ENCODE measurements around the gene GJD2. TPM values are rescaled to one million over a fixed set of nuclear protein-coding genes. Genes with fewer than 3 reads are reported as not detected.

The GJD2 gene
- total and polyA plus RNA-seq, 4 donors: not detected

GRCh38 chr15:34772312-34772711 lies 17.5 kb upstream of the GJD2 start:
- Histone ChIP-seq H3K4me3 (ENCODE audit: low read depth in 1 of 3, low read length in 3 of 3) (no peak overlapping the region), H3K27me3 (ENCODE audit: control insufficient read depth in 4 of 4, insufficient read depth in 4 of 4, low read length in 3 of 4) (no peaks in the 10 kb centered on the region), H3K9ac (ENCODE audit: low read depth in 1 of 2, low read length in 2 of 2) (no peak overlapping the region), H3K4me1 (ENCODE audit: control insufficient read depth in 4 of 4, insufficient read depth in 4 of 4, low read length in 3 of 4) (no peaks in the 10 kb centered on the region), H3K9me3 (ENCODE audit: control insufficient read depth in 4 of 4, low read length in 3 of 4) (no peaks in the 10 kb centered on the region), H3K27ac (ENCODE audit: low read depth in 1 of 2, low read length in 2 of 2) (no peak overlapping the region), H3K36me3 (ENCODE audit: control insufficient read depth in 4 of 4, insufficient read depth in 3 of 4, low read depth in 1 of 4, low read length in 3 of 4) (no peaks in the 10 kb centered on the region)
- TF ChIP-seq JUND (IDR thresholded peaks at IDR 0.05): no peak
- TF ChIP-seq ATF3 (IDR thresholded peaks at IDR 0.05): no peak
- TF ChIP-seq RXRA (IDR thresholded peaks at IDR 0.05): no peak
- TF ChIP-seq FOXA2 (IDR thresholded peaks at IDR 0.05): no peak
- TF ChIP-seq YY1 (IDR thresholded peaks at IDR 0.05): no peak
- no peak for DNase-seq (ENCODE audit: low spot score)
- WGBS: 75% methylated on average over 2 of the region's 2 CpGs

DNA sequence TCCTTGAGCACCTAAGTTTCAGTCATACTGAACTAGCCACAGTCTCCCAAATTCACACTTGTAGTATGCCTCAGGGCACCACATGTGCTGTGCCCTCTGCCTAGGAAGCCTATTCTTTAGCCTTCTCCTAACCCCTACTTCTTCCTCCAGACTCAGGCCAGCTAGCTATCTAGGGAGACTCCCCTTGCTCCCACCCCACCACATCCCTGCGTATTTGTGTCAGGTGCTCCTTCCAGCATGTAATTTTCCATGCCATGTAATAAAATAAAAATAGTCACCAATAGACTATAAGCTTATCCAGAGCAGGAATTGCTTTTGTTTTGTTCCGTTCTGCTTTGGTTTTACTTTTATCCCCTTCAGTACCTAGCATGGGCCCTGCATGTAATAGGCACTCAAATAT lies 14.9 kb upstream of the GJD2 start:
- Histone ChIP-seq H3K36me3 (ENCODE audit: control insufficient read depth in 4 of 4, insufficient read depth in 3 of 4, low read depth in 1 of 4, low read length in 3 of 4) (no peaks in the 10 kb centered on the region), H3K27ac (ENCODE audit: low read depth in 1 of 2, low read length in 2 of 2) (no peak overlapping the region), H3K9ac (ENCODE audit: low read depth in 1 of 2, low read length in 2 of 2) (no peak overlapping the region), H3K4me1 (ENCODE audit: control insufficient read depth in 4 of 4, insufficient read depth in 4 of 4, low read length in 3 of 4) (no peaks in the 10 kb centered on the region), H3K9me3 (ENCODE audit: control insufficient read depth in 4 of 4, low read length in 3 of 4) (no peaks in the 10 kb centered on the region), H3K27me3 (ENCODE audit: control insufficient read depth in 4 of 4, insufficient read depth in 4 of 4, low read length in 3 of 4) (no peaks in the 10 kb centered on the region), H3K4me3 (ENCODE audit: low read depth in 1 of 3, low read length in 3 of 3) (no peak overlapping the region)
- DNase-seq (ENCODE audit: low spot score): no peak
- TF ChIP-seq YY1 (IDR thresholded peaks at IDR 0.05): no peak
- TF ChIP-seq TAF1 (conservative IDR thresholded peaks at IDR 0.05): no peak
- WGBS: 90% methylated on average over 2 of the region's 2 CpGs

- no peak for TF ChIP-seq YY1 (IDR thresholded peaks at IDR 0.05)
- TF ChIP-seq GABPA (IDR thresholded peaks at IDR 0.05 in 1 of 2, conservative IDR thresholded peaks at IDR 0.05 in 1 of 2): no peak
- no peak for TF ChIP-seq JUND (IDR thresholded peaks at IDR 0.05)
- no peak for TF ChIP-seq SP1 (IDR thresholded peaks at IDR 0.05)
- TF ChIP-seq, protein P1, sequence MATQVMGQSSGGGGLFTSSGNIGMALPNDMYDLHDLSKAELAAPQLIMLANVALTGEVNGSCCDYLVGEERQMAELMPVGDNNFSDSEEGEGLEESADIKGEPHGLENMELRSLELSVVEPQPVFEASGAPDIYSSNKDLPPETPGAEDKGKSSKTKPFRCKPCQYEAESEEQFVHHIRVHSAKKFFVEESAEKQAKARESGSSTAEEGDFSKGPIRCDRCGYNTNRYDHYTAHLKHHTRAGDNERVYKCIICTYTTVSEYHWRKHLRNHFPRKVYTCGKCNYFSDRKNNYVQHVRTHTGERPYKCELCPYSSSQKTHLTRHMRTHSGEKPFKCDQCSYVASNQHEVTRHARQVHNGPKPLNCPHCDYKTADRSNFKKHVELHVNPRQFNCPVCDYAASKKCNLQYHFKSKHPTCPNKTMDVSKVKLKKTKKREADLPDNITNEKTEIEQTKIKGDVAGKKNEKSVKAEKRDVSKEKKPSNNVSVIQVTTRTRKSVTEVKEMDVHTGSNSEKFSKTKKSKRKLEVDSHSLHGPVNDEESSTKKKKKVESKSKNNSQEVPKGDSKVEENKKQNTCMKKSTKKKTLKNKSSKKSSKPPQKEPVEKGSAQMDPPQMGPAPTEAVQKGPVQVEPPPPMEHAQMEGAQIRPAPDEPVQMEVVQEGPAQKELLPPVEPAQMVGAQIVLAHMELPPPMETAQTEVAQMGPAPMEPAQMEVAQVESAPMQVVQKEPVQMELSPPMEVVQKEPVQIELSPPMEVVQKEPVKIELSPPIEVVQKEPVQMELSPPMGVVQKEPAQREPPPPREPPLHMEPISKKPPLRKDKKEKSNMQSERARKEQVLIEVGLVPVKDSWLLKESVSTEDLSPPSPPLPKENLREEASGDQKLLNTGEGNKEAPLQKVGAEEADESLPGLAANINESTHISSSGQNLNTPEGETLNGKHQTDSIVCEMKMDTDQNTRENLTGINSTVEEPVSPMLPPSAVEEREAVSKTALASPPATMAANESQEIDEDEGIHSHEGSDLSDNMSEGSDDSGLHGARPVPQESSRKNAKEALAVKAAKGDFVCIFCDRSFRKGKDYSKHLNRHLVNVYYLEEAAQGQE (IDR thresholded peaks at IDR 0.05): no peak
- TF ChIP-seq HNF4A (conservative IDR thresholded peaks at IDR 0.05): no peak
- no peak for TF ChIP-seq TAF1 (conservative IDR thresholded peaks at IDR 0.05)
- TF ChIP-seq RAD21 (IDR thresholded peaks at IDR 0.05): no peak
- no peak for TF ChIP-seq FOXA1 (IDR thresholded peaks at IDR 0.05)
- TF ChIP-seq ATF3 (IDR thresholded peaks at IDR 0.05): no peak
- no peak for TF ChIP-seq RXRA (IDR thresholded peaks at IDR 0.05)
- no peak for TF ChIP-seq FOXA2 (IDR thresholded peaks at IDR 0.05)
- DNase-seq (ENCODE audit: low spot score): no peak
Measured at GRCh38 chr15:34768530-34768929, 13.7 kb upstream of the GJD2 start.

More at GRCh38 chr15:34768530-34768929, 13.7 kb upstream of the GJD2 start:
- no peak overlapping the region for H3K4me3 ChIP-seq (ENCODE audit: low read depth in 1 of 3, low read length in 3 of 3)
- no peaks in the 10 kb centered on the region for H3K4me1 ChIP-seq (ENCODE audit: control insufficient read depth in 4 of 4, insufficient read depth in 4 of 4, low read length in 3 of 4)
- no peaks in the 10 kb centered on the region for H3K9me3 ChIP-seq (ENCODE audit: control insufficient read depth in 4 of 4, low read length in 3 of 4)
- H3K36me3 ChIP-seq (ENCODE audit: control insufficient read depth in 4 of 4, insufficient read depth in 3 of 4, low read depth in 1 of 4, low read length in 3 of 4): no peaks in the 10 kb centered on the region
- H3K9ac ChIP-seq (ENCODE audit: low read depth in 1 of 2, low read length in 2 of 2): no peak overlapping the region
- H3K27ac ChIP-seq (ENCODE audit: low read depth in 1 of 2, low read length in 2 of 2): no peak overlapping the region
- H3K27me3 ChIP-seq (ENCODE audit: control insufficient read depth in 4 of 4, insufficient read depth in 4 of 4, low read length in 3 of 4): no peaks in the 10 kb centered on the region
